Sciatic nerve (tissue), 2 donors: ENCODE measurements around the gene IL1F10. TPM values are rescaled to one million over a fixed set of nuclear protein-coding genes. Genes with fewer than 3 reads are reported as not detected.

Source experiments
- ATAC-seq: fragments of 200-7000 bp; cut with Tn5 transposase; one replicate; pipeline ENCODE4 v1.9.1; 2020; ENCODE audit warnings: mild to moderate bottlenecking, moderate library complexity
- DNase-seq: peaks from one replicate; pipeline ENCODE4 v3.0.0-alpha.2; 2020; ENCODE audit warnings: low spot score
- intact Hi-C: fragments of 100-400 bp; cut with DNase I; formaldehyde crosslinking; loops from one replicate; pipeline ENCODE4 v1.14.2; 2022
- total RNA-seq: library from RNA; stranded (reverse); fragmentation: NEBNext Ultra II Directional; extraction: Animal tissue kit (Norgen Biotek cat#: 25700); gene quantifications from one replicate; pipeline ENCODE4 v1.2.1, GENCODE V29; 2021
- donor health status: DM: no; HTN: no; CAD: no.
- donor health status: DM: no; HTN: no; CAD: no.

The IL1F10 gene
- total RNA-seq, 1 donor from 2014 or later = not detected

- DNase-seq (no peak), ATAC-seq (no peak)
- intact Hi-C loops = no loop called here
These were observed 30.8 kb downstream of the IL1F10 start for GRCh38 chr2:113098532-113098931.

GRCh38 chr2:113102133-113102532 lies 34.4 kb downstream of the IL1F10 start:
- ATAC-seq = no peak
- intact Hi-C loops = no loop called here
- DNase-seq = no peak

GRCh38 chr2:113103277-113103676 lies 35.5 kb downstream of the IL1F10 start:
- ATAC-seq = no peak
- intact Hi-C loops = no loop called here
- no peak for DNase-seq

GRCh38 chr2:113104054-113104611 lies 36.4 kb downstream of the IL1F10 start:
- no peak for ATAC-seq
- no peak for DNase-seq
- intact Hi-C loops = no loop called here

GRCh38 chr2:113105047-113105785 lies 37.4 kb downstream of the IL1F10 start:
- ATAC-seq (no peak), DNase-seq (no peak)
- intact Hi-C loops = no loop called here

- intact Hi-C loops = no loop called here
- peak; percentile 39 for ATAC-seq
- DNase-seq = no peak
These were observed 43.4 kb downstream of the IL1F10 start for GRCh38 chr2:113111121-113111520.

GRCh38 chr2:113111823-113112287 lies 44.1 kb downstream of the IL1F10 start:
- no peak for DNase-seq
- intact Hi-C loops = no loop called here
- ATAC-seq = no peak

GRCh38 chr2:113112441-113112840 lies 44.7 kb downstream of the IL1F10 start:
- intact Hi-C loops = no loop called here
- no peak for ATAC-seq
- no peak for DNase-seq

GRCh38 chr2:113112871-113113270 lies 45.1 kb downstream of the IL1F10 start:
- intact Hi-C loops = no loop called here

GRCh38 chr2:113113807-113114206 lies 46.0 kb downstream of the IL1F10 start:
- DNase-seq (no peak), ATAC-seq (no peak)
- intact Hi-C loops = no loop called here

More at GRCh38 chr2:113112871-113113270, 45.1 kb downstream of the IL1F10 start:
- DNase-seq (no peak), ATAC-seq (no peak)

GRCh38 chr2:113114224-113114945 lies 46.6 kb downstream of the IL1F10 start:
- intact Hi-C loops = no loop called here
- no peak for ATAC-seq
- no peak for DNase-seq

GRCh38 chr2:113114996-113115395 lies 47.2 kb downstream of the IL1F10 start:
- no peak for DNase-seq
- intact Hi-C loops = no loop called here
- ATAC-seq = no peak

- ATAC-seq = no peak
- intact Hi-C loops = no loop called here
- DNase-seq = no peak
These were observed 48.6 kb downstream of the IL1F10 start for GRCh38 chr2:113116100-113116958.

- DNase-seq (no peak), ATAC-seq (peak; percentile 45)
- intact Hi-C loops = no loop called here
These were observed 49.9 kb downstream of the IL1F10 start for GRCh38 chr2:113117541-113118262.

GRCh38 chr2:113118263-113118657 lies 50.5 kb downstream of the IL1F10 start:
- intact Hi-C loops = no loop called here
- DNase-seq = no peak
- ATAC-seq = no peak

- DNase-seq (no peak), ATAC-seq (no peak)
- intact Hi-C loops = no loop called here
These were observed 51.3 kb downstream of the IL1F10 start for GRCh38 chr2:113119111-113119510.

- ATAC-seq (no peak), DNase-seq (no peak)
- intact Hi-C loops = no loop called here
These were observed 53.1 kb downstream of the IL1F10 start for GRCh38 chr2:113120861-113121260.

- DNase-seq (no peak), ATAC-seq (no peak)
- intact Hi-C loops = no loop called here
These were observed 54.6 kb downstream of the IL1F10 start for GRCh38 chr2:113122364-113122763.

- ATAC-seq (peak; percentile 36), DNase-seq (no peak)
- intact Hi-C loops = no loop called here
These were observed 56.0 kb downstream of the IL1F10 start for GRCh38 chr2:113123726-113124125.
